WI38 (cell line): ENCODE data around the gene ADGRG6.

Experiments
- H3K4me3 ChIP-seq: 2 replicates; pipeline ENCODE4 v1.5.1; 2011; ENCODE audit warnings: low read depth, mild to moderate bottlenecking, control low read depth, low read length
- TF ChIP-seq, protein P1 (sequence below): IDR thresholded peaks from 2 replicates; pipeline ENCODE4 v1.5.1; 2012; ENCODE audit warnings: low read depth, mild to moderate bottlenecking, control low read depth, low read length

ADGRG6 gene

DNA sequence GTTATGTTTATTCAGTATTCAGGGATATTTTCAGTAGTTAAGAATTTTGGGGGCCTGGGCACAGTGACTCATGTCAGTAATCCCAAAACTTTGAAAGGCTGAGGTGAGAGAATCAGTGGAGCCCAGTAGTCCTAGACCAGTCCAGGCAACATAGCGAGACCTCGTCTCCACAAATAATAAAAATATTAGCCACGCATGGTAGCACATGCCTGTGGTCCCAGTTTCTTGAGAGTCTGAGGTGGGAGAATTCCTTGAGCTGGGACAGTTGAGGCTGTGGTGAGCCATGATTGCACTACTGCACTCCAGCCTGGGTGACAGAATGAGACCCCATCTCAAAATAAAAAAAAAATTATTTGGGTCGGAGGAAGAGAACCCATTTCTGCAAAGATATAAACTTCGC lies 20.3 kb downstream of the ADGRG6 start:
- TF ChIP-seq, protein P1, sequence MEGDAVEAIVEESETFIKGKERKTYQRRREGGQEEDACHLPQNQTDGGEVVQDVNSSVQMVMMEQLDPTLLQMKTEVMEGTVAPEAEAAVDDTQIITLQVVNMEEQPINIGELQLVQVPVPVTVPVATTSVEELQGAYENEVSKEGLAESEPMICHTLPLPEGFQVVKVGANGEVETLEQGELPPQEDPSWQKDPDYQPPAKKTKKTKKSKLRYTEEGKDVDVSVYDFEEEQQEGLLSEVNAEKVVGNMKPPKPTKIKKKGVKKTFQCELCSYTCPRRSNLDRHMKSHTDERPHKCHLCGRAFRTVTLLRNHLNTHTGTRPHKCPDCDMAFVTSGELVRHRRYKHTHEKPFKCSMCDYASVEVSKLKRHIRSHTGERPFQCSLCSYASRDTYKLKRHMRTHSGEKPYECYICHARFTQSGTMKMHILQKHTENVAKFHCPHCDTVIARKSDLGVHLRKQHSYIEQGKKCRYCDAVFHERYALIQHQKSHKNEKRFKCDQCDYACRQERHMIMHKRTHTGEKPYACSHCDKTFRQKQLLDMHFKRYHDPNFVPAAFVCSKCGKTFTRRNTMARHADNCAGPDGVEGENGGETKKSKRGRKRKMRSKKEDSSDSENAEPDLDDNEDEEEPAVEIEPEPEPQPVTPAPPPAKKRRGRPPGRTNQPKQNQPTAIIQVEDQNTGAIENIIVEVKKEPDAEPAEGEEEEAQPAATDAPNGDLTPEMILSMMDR: no peak
- no peak overlapping the region for H3K4me3 ChIP-seq

- TF ChIP-seq, protein P1: no peak
- H3K4me3 ChIP-seq: no peak overlapping the region
These were observed 20.8 kb downstream of the ADGRG6 start for GRCh38 chr6:142322504-142323198.

DNA sequence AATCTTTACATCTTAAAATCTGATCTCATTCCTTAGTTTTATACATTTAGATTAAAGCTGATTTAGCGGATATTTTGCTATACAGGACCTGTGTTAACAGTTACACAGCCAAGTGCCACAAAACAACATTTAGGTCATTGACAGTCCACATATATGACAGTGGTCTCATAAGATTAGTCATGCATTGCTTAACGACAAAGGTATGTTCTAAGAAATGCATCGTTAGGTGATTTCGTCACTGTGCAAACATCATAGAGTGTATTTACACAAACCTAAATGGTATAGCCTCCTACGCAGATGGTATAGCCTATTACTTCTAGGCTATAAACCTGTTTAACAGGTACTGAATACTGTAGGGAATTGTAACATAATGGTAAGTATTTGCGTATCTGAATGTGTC lies 21.6 kb downstream of the ADGRG6 start:
- H3K4me3 ChIP-seq: no peak overlapping the region
- TF ChIP-seq, protein P1: no peak

DNA sequence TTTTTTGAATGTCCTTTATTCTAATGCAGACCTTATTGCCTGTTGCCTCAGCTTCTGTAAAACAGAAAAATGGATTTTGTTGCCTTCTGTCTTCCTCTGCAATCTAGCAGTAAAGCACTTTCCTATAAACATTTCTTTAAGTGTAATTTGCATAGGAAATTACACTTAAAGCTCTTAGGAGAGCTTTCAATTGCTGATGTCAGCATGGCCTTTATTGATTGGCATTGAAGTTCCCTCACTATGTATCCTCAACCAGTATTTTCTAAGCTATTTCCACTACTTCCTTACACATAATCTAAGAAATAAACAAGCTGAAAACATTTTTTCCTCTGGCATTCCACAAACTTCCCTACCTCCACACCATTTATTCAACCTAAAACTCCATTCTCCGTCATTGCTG lies 22.3 kb downstream of the ADGRG6 start:
- TF ChIP-seq, protein P1: no peak

GRCh38 chr6:142325111-142325510 lies 23.3 kb downstream of the ADGRG6 start:
- no peak overlapping the region for H3K4me3 ChIP-seq
- TF ChIP-seq, protein P1: no peak

More for the DNA sequence above, 22.3 kb downstream of the ADGRG6 start:
- H3K4me3 ChIP-seq: no peak overlapping the region

DNA sequence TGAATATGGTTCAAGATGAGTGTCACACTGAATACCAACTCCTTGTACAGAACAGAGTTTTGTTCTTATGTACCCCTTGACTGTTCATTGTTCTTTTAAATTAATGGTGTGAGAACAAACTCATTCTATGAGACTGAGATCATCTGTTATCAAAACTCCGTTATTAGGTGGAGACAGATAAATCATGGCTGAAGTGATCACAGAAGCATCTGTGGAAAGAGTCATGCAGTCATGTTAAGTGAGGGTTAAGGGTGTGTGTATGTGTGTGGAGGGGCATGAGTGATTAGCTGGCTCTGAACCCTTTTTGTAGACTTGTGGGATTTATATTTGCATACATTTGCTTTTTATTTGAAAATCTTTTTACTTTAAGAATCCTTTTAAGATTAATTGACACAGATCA lies 24.7 kb downstream of the ADGRG6 start:
- TF ChIP-seq, protein P1: no peak
- no peak overlapping the region for H3K4me3 ChIP-seq

DNA sequence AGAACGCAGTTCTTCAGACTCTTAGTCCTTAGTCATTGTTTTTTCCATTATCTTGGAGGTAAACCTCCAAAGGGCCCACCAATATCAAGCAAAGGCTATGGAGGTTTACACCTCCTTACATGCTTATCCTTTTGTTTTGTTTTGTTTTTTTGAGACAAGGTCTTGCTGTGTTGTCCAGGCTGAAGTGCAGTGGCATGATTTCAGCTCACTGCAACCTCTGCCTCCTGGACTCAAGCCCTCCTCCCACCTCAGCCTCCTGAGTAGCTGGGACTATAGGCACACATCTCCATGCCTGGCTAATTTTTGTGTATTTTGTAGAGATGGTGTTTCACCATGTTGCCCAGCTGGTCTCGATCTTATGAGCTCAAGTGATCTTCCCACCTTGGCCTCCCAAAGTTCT lies 26.3 kb downstream of the ADGRG6 start:
- H3K4me3 ChIP-seq: no peak overlapping the region
- TF ChIP-seq, protein P1: no peak
